ENCODE measurements around the gene SBNO2.
A peak's percentile ranks its signal among the peaks of the same experiment; 100 is the strongest.

SBNO2 gene

DNA sequence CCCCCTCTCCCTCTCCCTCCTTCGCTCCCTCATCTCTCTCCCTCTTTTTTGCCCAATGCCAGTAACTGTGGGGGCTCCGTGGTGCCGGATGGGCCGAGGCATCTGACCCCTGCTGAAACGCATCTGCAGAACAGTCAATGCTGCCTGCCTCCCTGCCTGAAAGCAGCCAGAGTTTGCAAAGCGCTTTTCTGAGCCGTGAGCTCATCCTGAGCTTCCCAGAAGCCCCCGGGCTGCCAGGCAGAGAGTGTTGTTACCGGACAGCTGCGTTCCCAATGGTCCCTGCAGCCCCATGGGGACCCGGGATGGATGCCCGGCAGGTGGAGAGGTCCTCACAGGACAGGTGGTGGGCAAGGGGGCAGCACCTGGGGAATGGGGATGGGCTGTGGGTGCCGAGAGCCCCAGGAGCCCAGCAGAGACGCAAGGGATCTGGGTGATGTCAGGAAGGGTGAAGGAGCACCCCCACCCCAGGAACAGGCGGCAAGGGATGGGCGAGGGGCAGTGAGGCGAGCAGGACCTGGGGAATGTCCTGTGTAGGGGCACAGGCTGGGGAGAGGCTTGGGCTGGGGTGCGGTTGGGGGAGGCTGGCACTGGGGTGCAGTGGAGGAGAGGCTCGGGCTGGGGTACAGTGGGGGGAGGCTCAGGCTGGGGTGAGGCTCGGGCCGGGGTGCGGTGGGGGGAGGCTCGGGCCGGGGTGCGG lies 37.3 kb downstream of the SBNO2 start:
- H3K4me3 ChIP-seq (ENCODE audit: low read depth, low read length): no peak overlapping the region
- TF ChIP-seq, protein P1, sequence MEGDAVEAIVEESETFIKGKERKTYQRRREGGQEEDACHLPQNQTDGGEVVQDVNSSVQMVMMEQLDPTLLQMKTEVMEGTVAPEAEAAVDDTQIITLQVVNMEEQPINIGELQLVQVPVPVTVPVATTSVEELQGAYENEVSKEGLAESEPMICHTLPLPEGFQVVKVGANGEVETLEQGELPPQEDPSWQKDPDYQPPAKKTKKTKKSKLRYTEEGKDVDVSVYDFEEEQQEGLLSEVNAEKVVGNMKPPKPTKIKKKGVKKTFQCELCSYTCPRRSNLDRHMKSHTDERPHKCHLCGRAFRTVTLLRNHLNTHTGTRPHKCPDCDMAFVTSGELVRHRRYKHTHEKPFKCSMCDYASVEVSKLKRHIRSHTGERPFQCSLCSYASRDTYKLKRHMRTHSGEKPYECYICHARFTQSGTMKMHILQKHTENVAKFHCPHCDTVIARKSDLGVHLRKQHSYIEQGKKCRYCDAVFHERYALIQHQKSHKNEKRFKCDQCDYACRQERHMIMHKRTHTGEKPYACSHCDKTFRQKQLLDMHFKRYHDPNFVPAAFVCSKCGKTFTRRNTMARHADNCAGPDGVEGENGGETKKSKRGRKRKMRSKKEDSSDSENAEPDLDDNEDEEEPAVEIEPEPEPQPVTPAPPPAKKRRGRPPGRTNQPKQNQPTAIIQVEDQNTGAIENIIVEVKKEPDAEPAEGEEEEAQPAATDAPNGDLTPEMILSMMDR (conservative IDR thresholded peaks at IDR 0.05; ENCODE audit: low read depth, low read length): no peak
- DNase-seq (ENCODE audit: low read depth): no peak

DNA sequence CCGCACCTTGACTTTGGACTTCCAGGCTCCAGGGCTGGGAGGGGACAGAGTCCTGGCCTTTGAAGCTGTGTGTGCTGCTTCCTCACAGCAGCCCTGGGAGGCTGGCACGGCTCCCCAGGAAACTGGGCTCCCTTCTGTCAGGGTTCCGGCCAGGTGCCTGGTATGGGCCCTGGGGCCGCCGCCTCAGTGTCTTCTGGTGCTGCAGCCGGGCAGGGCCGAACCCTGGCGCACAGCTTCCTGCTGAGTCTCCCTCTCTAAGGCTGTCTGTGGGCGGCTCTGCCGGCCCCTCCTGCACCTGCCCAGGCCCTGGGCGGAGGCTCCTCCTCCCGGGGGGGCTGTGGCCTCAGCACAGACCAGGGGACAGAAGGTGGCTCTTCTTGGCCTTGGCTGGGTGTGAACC lies 37.9 kb downstream of the SBNO2 start:
- TF ChIP-seq, protein P1 (conservative IDR thresholded peaks at IDR 0.05; ENCODE audit: low read depth, low read length): no peak
- DNase-seq (ENCODE audit: low read depth): no peak
- no peak overlapping the region for H3K4me3 ChIP-seq (ENCODE audit: low read depth, low read length)

DNA sequence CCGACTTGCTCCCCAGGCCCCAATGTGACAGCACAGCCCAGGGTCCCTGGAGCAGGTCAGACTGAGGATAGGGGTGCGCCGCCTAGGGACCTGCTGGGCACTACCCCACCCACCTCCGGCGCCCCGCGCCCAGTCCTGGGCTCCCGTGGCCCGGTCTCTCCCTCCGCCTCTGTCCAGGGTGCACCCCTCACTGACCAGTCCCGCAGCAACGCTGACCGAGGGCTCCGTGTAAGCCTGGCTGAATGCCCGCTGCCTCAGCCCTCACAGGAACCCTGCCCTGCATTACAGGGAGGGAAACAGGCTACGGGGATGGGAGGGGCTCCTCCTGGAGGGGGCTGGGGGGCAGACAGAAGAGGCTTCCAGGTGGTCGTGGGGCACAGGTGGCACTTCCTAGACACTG lies 38.6 kb downstream of the SBNO2 start:
- H3K4me3 ChIP-seq (ENCODE audit: low read depth, low read length): no peak overlapping the region
- DNase-seq (ENCODE audit: low read depth): no peak
- TF ChIP-seq, protein P1 (conservative IDR thresholded peaks at IDR 0.05; ENCODE audit: low read depth, low read length): no peak

DNA sequence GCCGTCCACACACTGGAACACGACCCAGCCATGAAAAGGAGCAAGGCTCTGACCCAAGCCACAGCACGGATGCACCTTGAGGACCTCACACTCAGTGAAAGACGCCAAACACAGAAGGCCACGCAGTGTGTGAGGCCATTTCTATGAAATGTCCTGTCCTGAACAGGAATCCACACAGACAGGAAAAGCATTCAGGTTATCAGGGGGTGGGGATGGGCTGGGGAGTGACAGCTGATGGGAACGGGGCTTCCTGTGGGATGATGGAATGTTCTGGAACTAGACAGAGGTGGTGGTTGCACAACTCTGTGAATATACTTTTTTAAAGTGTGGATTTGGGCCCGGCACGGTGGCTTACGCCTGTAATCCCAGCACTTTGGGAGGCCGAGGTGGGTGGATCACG lies 39.6 kb downstream of the SBNO2 start:
- TF ChIP-seq, protein P1 (conservative IDR thresholded peaks at IDR 0.05; ENCODE audit: low read depth, low read length): no peak
- peak; percentile 42 for DNase-seq (ENCODE audit: low read depth)
- H3K4me3 ChIP-seq (ENCODE audit: low read depth, low read length): no peak overlapping the region

DNA sequence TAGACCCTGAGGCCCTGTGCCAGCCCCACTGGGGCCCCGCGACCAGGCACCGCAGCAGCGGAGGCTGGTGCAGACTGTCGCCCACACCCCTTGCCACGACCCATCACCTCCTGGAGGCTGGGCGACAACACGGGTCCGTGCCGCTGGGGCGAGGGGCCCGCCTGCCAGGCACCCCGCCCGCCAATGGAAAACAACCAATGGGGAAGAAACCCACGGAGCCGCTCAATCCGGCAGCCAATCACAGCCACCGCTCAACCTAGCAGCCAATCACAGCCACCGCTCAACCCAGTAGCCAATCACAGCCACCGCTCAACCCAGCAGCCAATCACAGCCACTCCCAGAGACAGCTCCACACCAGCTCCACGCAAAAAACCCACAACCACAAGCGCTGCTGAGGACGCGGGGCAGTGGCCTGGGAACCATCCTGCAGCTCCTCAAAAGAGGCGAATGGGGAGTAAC lies 40.6 kb downstream of the SBNO2 start:
- H3K4me3 ChIP-seq (ENCODE audit: low read depth, low read length): no peak overlapping the region
- DNase-seq (ENCODE audit: low read depth): no peak
- TF ChIP-seq, protein P1 (conservative IDR thresholded peaks at IDR 0.05; ENCODE audit: low read depth, low read length): no peak

DNA sequence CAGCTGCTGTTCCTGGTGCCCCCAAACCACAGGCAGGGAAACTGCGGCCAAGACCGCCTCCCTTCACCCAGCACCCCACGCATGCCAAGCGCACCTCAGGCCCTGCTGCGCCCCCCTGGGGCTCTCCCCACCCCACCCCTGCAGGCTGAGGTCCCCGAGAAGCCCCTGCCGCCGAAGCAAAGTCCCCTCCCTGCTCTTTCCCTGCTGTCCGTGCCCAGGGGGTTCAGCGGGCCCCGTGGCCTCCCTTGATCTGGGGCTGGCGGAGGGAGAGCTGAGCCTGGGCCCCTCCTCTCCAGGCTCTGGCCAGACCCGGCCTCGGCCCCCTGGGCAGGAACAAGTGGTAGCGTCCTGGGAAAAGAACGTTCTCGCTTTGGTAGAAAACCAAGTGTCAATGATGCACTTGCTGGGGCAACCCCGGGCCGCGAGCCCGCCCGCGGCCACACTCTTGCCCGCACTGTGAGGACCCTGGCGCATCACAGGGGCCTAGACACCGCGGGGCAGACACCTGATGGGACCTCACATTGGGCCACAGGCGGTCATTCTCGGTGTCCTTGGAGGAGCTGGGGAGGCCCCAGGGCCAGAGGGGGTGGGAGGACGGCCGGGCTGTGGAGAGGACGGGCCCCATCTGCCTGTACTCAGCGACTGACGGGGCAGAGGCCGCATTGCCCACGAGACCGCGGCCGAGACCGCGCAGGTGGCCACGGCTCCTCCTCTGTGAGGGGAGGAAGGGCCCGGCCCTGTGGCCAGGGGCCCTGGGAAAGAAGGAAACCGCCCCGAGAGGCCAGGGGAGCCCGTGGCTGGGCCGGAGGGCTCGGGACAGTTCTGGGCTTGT lies 41.3 kb downstream of the SBNO2 start:
- H3K4me3 ChIP-seq (ENCODE audit: low read depth, low read length): peak overlapping the region; percentile 80
- TF ChIP-seq, protein P1 (conservative IDR thresholded peaks at IDR 0.05; ENCODE audit: low read depth, low read length): no peak
- DNase-seq (ENCODE audit: low read depth): no peak

All from choroid plexus epithelial cell (primary cell).